DND-41 (cell line): Measurements from ENCODE around the gene PPP1R17.

Source experiments
- EZH2 ChIP-seq: IDR thresholded peaks from 3 replicates; pipeline ENCODE4 v1.6.1; 2012; ENCODE audit warnings: borderline replicate concordance, low read depth, mild to moderate bottlenecking, moderate library complexity, low read length, inconsistent platforms; ENCODE audit not compliant: severe bottlenecking
- TF ChIP-seq, protein P1 (sequence below): IDR thresholded peaks from 2 replicates; pipeline ENCODE4 v1.5.1; 2012; ENCODE audit warnings: borderline replicate concordance, low read length, moderate library complexity, mild to moderate bottlenecking; ENCODE audit not compliant: poor library complexity, severe bottlenecking; ENCODE audit errors: extremely low read depth

DNA sequence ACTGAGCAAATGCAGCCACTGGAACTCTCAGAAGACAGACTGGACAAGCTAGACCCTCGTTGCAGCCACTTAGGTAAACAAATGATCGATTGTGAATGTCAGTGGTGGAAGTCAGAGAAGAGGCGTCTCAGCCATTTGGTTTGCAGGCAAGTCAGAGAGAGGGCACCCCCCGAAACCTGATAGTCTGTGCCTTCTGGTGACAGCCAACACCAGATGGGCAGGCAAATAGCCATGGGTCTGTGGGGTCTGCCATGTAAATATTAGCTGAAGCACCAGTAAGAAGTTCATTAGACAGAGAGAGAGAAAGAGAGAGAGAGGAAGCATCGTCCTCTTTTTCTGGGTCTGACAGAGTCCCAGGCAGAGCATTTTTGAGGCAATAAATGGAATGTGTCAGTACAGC is 5.4 kb downstream of the PPP1R17 start:
- no peak for TF ChIP-seq EZH2
- TF ChIP-seq, protein P1, sequence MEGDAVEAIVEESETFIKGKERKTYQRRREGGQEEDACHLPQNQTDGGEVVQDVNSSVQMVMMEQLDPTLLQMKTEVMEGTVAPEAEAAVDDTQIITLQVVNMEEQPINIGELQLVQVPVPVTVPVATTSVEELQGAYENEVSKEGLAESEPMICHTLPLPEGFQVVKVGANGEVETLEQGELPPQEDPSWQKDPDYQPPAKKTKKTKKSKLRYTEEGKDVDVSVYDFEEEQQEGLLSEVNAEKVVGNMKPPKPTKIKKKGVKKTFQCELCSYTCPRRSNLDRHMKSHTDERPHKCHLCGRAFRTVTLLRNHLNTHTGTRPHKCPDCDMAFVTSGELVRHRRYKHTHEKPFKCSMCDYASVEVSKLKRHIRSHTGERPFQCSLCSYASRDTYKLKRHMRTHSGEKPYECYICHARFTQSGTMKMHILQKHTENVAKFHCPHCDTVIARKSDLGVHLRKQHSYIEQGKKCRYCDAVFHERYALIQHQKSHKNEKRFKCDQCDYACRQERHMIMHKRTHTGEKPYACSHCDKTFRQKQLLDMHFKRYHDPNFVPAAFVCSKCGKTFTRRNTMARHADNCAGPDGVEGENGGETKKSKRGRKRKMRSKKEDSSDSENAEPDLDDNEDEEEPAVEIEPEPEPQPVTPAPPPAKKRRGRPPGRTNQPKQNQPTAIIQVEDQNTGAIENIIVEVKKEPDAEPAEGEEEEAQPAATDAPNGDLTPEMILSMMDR: no peak
